Caco-2 (cell line): Measurements from ENCODE around the gene COMMD2. TPM values are rescaled to one million over a fixed set of nuclear protein-coding genes. Genes with fewer than 3 reads are reported as not detected.

ENCODE experiments used
- BruUV-seq: library from RNA; stranded (reverse); fragments of 400-500 nt; replicated peaks from 2 replicates; lab custom pipeline; 2021; lab: Mats Ljungman, UMichigan
- CTCF ChIA-PET: fragments of 300-600 bp; sonication (Branson Sonifier 250); formaldehyde crosslinking; loops from one replicate; lab custom pipeline; 2022; ENCODE audit warnings: antibody characterized with exemption; lab: Charles Lee
- POLR2A ChIA-PET: fragments of 300-600 bp; sonication (Branson Sonifier 250); formaldehyde crosslinking; loops from one replicate; lab custom pipeline; 2022; ENCODE audit warnings: antibody characterized with exemption; lab: Charles Lee
- DNase-seq, 2 experiments: peaks; one replicate each; pipeline versions ENCODE4 v3.0.0 to v3.0.0-alpha.2; 2020 to 2022
- H3K27me3 ChIP-seq: replicated peaks from 2 replicates; pipeline ENCODE4 v1.6.0; 2011; ENCODE audit warnings: low read length; ENCODE audit not compliant: control insufficient read depth, insufficient read depth
- H3K36me3 ChIP-seq: 2 replicates; pipeline ENCODE4 v1.5.1; 2011; ENCODE audit warnings: low read length; ENCODE audit not compliant: control insufficient read depth, insufficient read depth
- H3K4me1 ChIP-seq: fragments of 250-450 bp; sonication (Bioruptor Pico); 2 replicates; pipeline ENCODE4 v1.5.1; 2020; ENCODE audit warnings: mild to moderate bottlenecking
- H3K4me3 ChIP-seq: 2 replicates; pipeline ENCODE4 v1.5.1; 2011; ENCODE audit warnings: low read depth, mild to moderate bottlenecking, control low read depth, low read length
- H3K9me3 ChIP-seq: fragments of 250-450 bp; sonication (Bioruptor Pico); 2 replicates; pipeline ENCODE4 v1.5.1; 2020; ENCODE audit warnings: mild to moderate bottlenecking, moderate library complexity
- H3K27ac Mint-ChIP-seq: one replicate; pipeline ENCODE4 v1.8.0; 2022; ENCODE audit warnings: mixed read lengths; ENCODE audit not compliant: unreplicated experiment
- H3K27me3 Mint-ChIP-seq: one replicate; pipeline ENCODE4 v1.8.0; 2022; ENCODE audit warnings: mixed read lengths; ENCODE audit not compliant: insufficient read depth, unreplicated experiment
- H3K36me3 Mint-ChIP-seq: one replicate; pipeline ENCODE4 v1.8.0; 2022; ENCODE audit warnings: mild to moderate bottlenecking, mixed read lengths; ENCODE audit not compliant: insufficient read depth, unreplicated experiment
- H3K4me1 Mint-ChIP-seq: one replicate; pipeline ENCODE4 v1.8.0; 2022; ENCODE audit warnings: low read depth, mixed read lengths; ENCODE audit not compliant: unreplicated experiment
- H3K4me3 Mint-ChIP-seq: one replicate; pipeline ENCODE4 v1.8.0; 2022; ENCODE audit warnings: mild to moderate bottlenecking, moderate library complexity, mixed read lengths; ENCODE audit not compliant: unreplicated experiment
- H3K9me3 Mint-ChIP-seq: one replicate; pipeline ENCODE4 v1.8.0; 2022; ENCODE audit warnings: mixed read lengths; ENCODE audit not compliant: unreplicated experiment
- CTCF ChIP-seq, 2 experiments: fragments of 200-600 bp in 1 of 2; IDR thresholded peaks; 1 replicate in 1 of 2; 2 replicates in 1 of 2; pipeline versions ENCODE4 v1.5.1 to v1.8.0; 2011 to 2022; ENCODE audit warnings: antibody characterized with exemption in 1 of 2, control low read depth in 1 of 2, inconsistent platforms in 1 of 2, low read depth in 1 of 2, low read length in 1 of 2, mild to moderate bottlenecking in 1 of 2, moderate library complexity in 1 of 2; ENCODE audit not compliant: insufficient read depth in 1 of 2, severe bottlenecking in 1 of 2, unreplicated experiment in 1 of 2
- intact Hi-C: fragments of 100-400 bp; cut with micrococcal nuclease; formaldehyde crosslinking; loops from one replicate; pipeline ENCODE4 v1.10.0; 2022; ENCODE audit not compliant: unreplicated experiment
- total RNA-seq: library from RNA; stranded (reverse); gene quantifications from 2 replicates; pipeline ENCODE4 v1.2.3, GENCODE V29; 2022

COMMD2 gene
- total RNA-seq, 1 experiment from 2014 or later: 42.6 TPM

GRCh38 chr3:149790698-149791097 is 38.4 kb upstream of the COMMD2 start:
- no peak overlapping the region for H3K27ac Mint-ChIP-seq
- no peak for TF ChIP-seq CTCF (IDR thresholded peaks at IDR 0.05; ENCODE audit: insufficient read depth in 1 of 2, low read depth in 1 of 2, low read length in 1 of 2, severe bottlenecking in 1 of 2, unreplicated experiment in 1 of 2)
- no peaks in the 10 kb centered on the region for H3K27me3 Mint-ChIP-seq
- Histone ChIP-seq H3K27me3 (no peaks in the 10 kb centered on the region), H3K4me1 (peaks cover 19% of the 10 kb centered on the region), H3K4me3 (no peak overlapping the region), H3K36me3 (no peaks in the 10 kb centered on the region), H3K9me3 (no peaks in the 10 kb centered on the region)
- no peak for DNase-seq
- no peaks in the 10 kb centered on the region for H3K4me1 Mint-ChIP-seq
- ChIA-PET POLR2A (no interaction called here), CTCF (no interaction called here)
- intact Hi-C loops: no loop called here
- H3K9me3 Mint-ChIP-seq: no peaks in the 10 kb centered on the region
- H3K36me3 Mint-ChIP-seq: no peaks in the 10 kb centered on the region
- H3K4me3 Mint-ChIP-seq: no peak overlapping the region
- BruUV-seq: no TSS peak

DNA sequence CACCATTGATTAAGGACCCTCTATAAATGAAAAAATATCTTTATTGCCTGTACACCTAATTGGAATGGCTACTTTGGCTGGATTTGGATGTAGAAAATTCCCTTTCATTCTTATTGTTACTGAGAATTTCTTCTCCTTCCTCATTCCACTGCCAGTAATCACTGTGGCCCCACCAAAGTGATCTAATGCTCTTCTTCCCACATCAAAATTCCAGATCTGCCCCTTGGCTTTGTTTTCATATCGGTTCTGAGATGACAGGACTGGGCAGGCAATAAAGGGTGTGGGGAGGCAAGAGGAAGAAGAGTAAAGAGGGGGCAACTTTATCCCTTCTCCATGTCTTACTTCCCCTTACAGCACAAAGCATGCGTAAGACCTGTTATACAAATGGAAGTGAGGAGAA is 38.0 kb upstream of the COMMD2 start:
- H3K4me1 ChIP-seq: peaks cover 19% of the 10 kb centered on the region
- ChIA-PET POLR2A (no interaction called here), CTCF (no interaction called here)
- intact Hi-C loops: no loop called here
- no TSS peak for BruUV-seq
- H3K4me1 Mint-ChIP-seq: no peaks in the 10 kb centered on the region
- no peak for TF ChIP-seq CTCF (IDR thresholded peaks at IDR 0.05; ENCODE audit: insufficient read depth in 1 of 2, low read depth in 1 of 2, low read length in 1 of 2, severe bottlenecking in 1 of 2, unreplicated experiment in 1 of 2)
- no peak for DNase-seq
- H3K27ac Mint-ChIP-seq: no peak overlapping the region
- H3K9me3 ChIP-seq: no peaks in the 10 kb centered on the region
- no peaks in the 10 kb centered on the region for H3K36me3 ChIP-seq
- H3K36me3 Mint-ChIP-seq: no peaks in the 10 kb centered on the region
- H3K4me3 ChIP-seq: no peak overlapping the region
- H3K9me3 Mint-ChIP-seq: no peaks in the 10 kb centered on the region
- H3K27me3 Mint-ChIP-seq: no peaks in the 10 kb centered on the region
- H3K4me3 Mint-ChIP-seq: no peak overlapping the region
- H3K27me3 ChIP-seq: no peaks in the 10 kb centered on the region

DNA sequence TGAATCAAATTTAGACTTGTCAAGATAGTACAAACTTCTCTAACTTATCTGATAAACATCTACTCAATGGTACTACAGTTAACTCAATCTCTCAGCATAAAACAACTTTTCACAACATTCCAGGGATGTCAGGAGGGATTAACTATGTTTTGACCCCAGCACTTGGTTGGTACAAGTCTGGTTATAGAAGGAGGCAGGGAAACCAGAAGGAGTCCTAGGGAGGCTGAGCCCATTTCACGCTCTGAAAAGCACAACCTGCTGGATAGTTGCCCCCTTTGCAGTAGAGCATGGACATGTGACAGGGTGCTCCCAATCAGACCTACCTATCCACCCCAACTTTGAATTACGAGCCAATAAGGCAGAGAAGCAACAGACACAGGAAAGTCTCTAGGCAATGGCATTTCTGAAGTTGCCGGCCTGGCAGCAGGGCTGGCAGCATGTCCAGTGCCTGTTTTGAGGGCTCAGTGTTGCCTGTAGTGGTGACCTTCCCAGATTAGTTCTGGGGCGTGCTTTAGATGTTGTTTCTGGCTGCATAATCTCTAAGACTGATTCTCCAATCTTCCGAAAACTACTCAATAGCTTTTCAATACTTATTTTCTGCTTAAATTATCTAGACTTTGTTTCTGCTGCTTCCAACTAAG is 31.9 kb upstream of the COMMD2 start:
- Histone ChIP-seq H3K4me3 (no peak overlapping the region), H3K36me3 (no peaks in the 10 kb centered on the region), H3K27me3 (no peaks in the 10 kb centered on the region), H3K9me3 (no peaks in the 10 kb centered on the region), H3K4me1 (peaks cover 20% of the 10 kb centered on the region)
- H3K36me3 Mint-ChIP-seq: no peaks in the 10 kb centered on the region
- ChIA-PET CTCF (no interaction called here), POLR2A (no interaction called here)
- no TSS peak for BruUV-seq
- intact Hi-C loops: no loop called here
- peak in 1 of 2 experiments; percentile 19 for DNase-seq
- H3K27ac Mint-ChIP-seq: peak overlapping the region; percentile 91
- no peaks in the 10 kb centered on the region for H3K27me3 Mint-ChIP-seq
- peaks cover 24% of the 10 kb centered on the region for H3K4me1 Mint-ChIP-seq
- TF ChIP-seq CTCF (IDR thresholded peaks at IDR 0.05; ENCODE audit: insufficient read depth in 1 of 2, low read depth in 1 of 2, low read length in 1 of 2, severe bottlenecking in 1 of 2, unreplicated experiment in 1 of 2): no peak
- no peaks in the 10 kb centered on the region for H3K9me3 Mint-ChIP-seq
- peak overlapping the region; percentile 36 for H3K4me3 Mint-ChIP-seq
